SU-DHL-6 (cell line): ENCODE results near the gene PPIG.
"Not testable (repeated sequence)": the region's sequence is repeated elsewhere in the genome, so short reads cannot be mapped to it uniquely, and the experiment has no call there.

ENCODE experiments used
- H2AFZ ChIP-seq: fragments of 200-600 bp; sonication (generic); 2 replicates; pipeline ENCODE4 v1.6.1; 2014; ENCODE audit warnings: low read depth, mild to moderate bottlenecking, moderate library complexity, mixed read lengths, antibody characterized with exemption, low read length; ENCODE audit not compliant: severe bottlenecking
- H3F3A ChIP-seq: fragments of 200-600 bp; shearing (Covaris generic); 2 replicates; pipeline ENCODE4 v1.6.0; 2016; ENCODE audit warnings: antibody characterized with exemption, mild to moderate bottlenecking; ENCODE audit not compliant: insufficient read depth
- H3K27ac ChIP-seq: fragments of 200-600 bp; sonication (generic); 2 replicates; pipeline ENCODE4 v1.5.1; 2016; ENCODE audit warnings: low read depth, mild to moderate bottlenecking, low read length, moderate library complexity, mixed read lengths
- H3K27me3 ChIP-seq: fragments of 200-600 bp; sonication (generic), shearing (Covaris generic); 2 replicates; pipeline ENCODE4 v1.6.0; 2014; ENCODE audit warnings: mild to moderate bottlenecking, low read length
- H3K36me3 ChIP-seq: fragments of 200-600 bp; sonication (generic); 2 replicates; pipeline ENCODE4 v1.6.1; 2014; ENCODE audit warnings: mild to moderate bottlenecking, low read length, mixed read lengths
- H3K4me2 ChIP-seq: fragments of 300-600, 200-600 bp; shearing (Covaris generic), sonication (generic); 2 replicates; pipeline ENCODE4 v1.6.0; 2014; ENCODE audit warnings: low read length, low read depth, mild to moderate bottlenecking; ENCODE audit not compliant: poor library complexity, severe bottlenecking
- H3K4me3 ChIP-seq: fragments of 200-600 bp; sonication (generic); 2 replicates; pipeline ENCODE4 v1.5.1; 2014; ENCODE audit warnings: antibody characterized with exemption, low read length, mild to moderate bottlenecking, mixed read lengths; ENCODE audit not compliant: insufficient read depth, poor library complexity, severe bottlenecking
- H3K79me2 ChIP-seq: fragments of 200-600 bp; sonication (generic); 2 replicates; pipeline ENCODE4 v1.6.1; 2014; ENCODE audit warnings: mild to moderate bottlenecking, low read length, moderate library complexity; ENCODE audit not compliant: insufficient read depth
- H3K9ac ChIP-seq: fragments of 200-600 bp; sonication (generic); 2 replicates; pipeline ENCODE4 v1.7.0; 2014; ENCODE audit warnings: mild to moderate bottlenecking, low read length
- H3K9me2 ChIP-seq: fragments of 200-600 bp; sonication (generic); replicated peaks from 2 replicates; pipeline ENCODE4 v1.6.1; 2014; ENCODE audit warnings: low read length; ENCODE audit not compliant: insufficient read depth
- H3K9me3 ChIP-seq: fragments of 200-600 bp; sonication (generic); 2 replicates; pipeline ENCODE4 v1.6.1; 2014; ENCODE audit warnings: low read length, mixed read lengths; ENCODE audit not compliant: insufficient read depth
- H4K20me1 ChIP-seq: fragments of 200-600 bp; sonication (generic); 2 replicates; pipeline ENCODE4 v1.6.1; 2014; ENCODE audit warnings: low read depth, mild to moderate bottlenecking, antibody characterized with exemption, low read length, moderate library complexity, mixed read lengths
- CTCF ChIP-seq: fragments of 200-600 bp; sonication (generic); IDR thresholded peaks from one replicate; pipeline ENCODE4 v1.5.1; 2017; ENCODE audit warnings: antibody characterized with exemption, mild to moderate bottlenecking, low read length, moderate library complexity; ENCODE audit not compliant: insufficient read depth, poor library complexity, severe bottlenecking
- EZH2phosphoT487 ChIP-seq: fragments of 200-600 bp; sonication (generic), shearing (Covaris generic); conservative IDR thresholded peaks from 2 replicates; pipeline ENCODE4 v1.6.1; 2018; ENCODE audit warnings: mild to moderate bottlenecking, antibody characterized with exemption, low read length, moderate library complexity, mixed read lengths

PPIG gene

GRCh38 chr2:169565686-169566085 is 18.5 kb upstream of the PPIG start:
- Histone ChIP-seq H3K9me3 (no peaks in the 10 kb centered on the region), H3K27me3 (no peaks in the 10 kb centered on the region), H3K4me2 (no peak overlapping the region), H3K9me2 (no peaks in the 10 kb centered on the region), H3F3A (0 out of 2 replicates have a peak, but pooled peaks cover 10% of the 10 kb centered on the region), H4K20me1 (no peaks in the 10 kb centered on the region; the same call in 1 of the 2 replicates), H3K79me2 (peaks cover 15% of the 10 kb centered on the region), H3K27ac (no peak overlapping the region), H2AFZ (no peak overlapping the region), H3K9ac (no peak overlapping the region), H3K4me3 (no peak overlapping the region), H3K36me3 (peaks cover 9% of the 10 kb centered on the region)
- TF ChIP-seq CTCF (no peak), EZH2phosphoT487 (no peak)

GRCh38 chr2:169569948-169570347 is 14.2 kb upstream of the PPIG start:
- Histone ChIP-seq H3K27ac (no peak overlapping the region), H3K79me2 (peaks cover 41% of the 10 kb centered on the region), H4K20me1 (no peaks in the 10 kb centered on the region; the same call in 1 of the 2 replicates), H3K4me3 (no peak overlapping the region), H3K9ac (no peak overlapping the region), H3K9me3 (no peaks in the 10 kb centered on the region), H3F3A (0 out of 2 replicates have a peak, but pooled peaks cover 6% of the 10 kb centered on the region), H3K36me3 (peaks cover 6% of the 10 kb centered on the region), H2AFZ (no peak overlapping the region), H3K27me3 (no peaks in the 10 kb centered on the region), H3K4me2 (peak overlapping the region; percentile 29), H3K9me2 (no peaks in the 10 kb centered on the region)
- TF ChIP-seq CTCF (no peak), EZH2phosphoT487 (no peak)

GRCh38 chr2:169570752-169571151 is 13.4 kb upstream of the PPIG start:
- H3K27me3 ChIP-seq, H2AFZ ChIP-seq: not testable (repeated sequence)

GRCh38 chr2:169571571-169571970 is 12.6 kb upstream of the PPIG start:
- Histone ChIP-seq H3F3A (0 out of 2 replicates have a peak, but pooled peaks cover 6% of the 10 kb centered on the region), H3K9me2 (no peaks in the 10 kb centered on the region), H4K20me1 (no peaks in the 10 kb centered on the region; the same call in 1 of the 2 replicates), H3K27ac (no peak overlapping the region), H3K27me3 (no peaks in the 10 kb centered on the region), H3K4me2 (peak overlapping the region; percentile 94), H3K79me2 (peaks cover 41% of the 10 kb centered on the region), H3K9ac (no peak overlapping the region), H3K4me3 (no peak overlapping the region), H3K9me3 (no peaks in the 10 kb centered on the region), H3K36me3 (peaks cover 6% of the 10 kb centered on the region), H2AFZ (no peak overlapping the region)
- TF ChIP-seq EZH2phosphoT487, result no peak
- TF ChIP-seq CTCF, result no peak

More at GRCh38 chr2:169570752-169571151, 13.4 kb upstream of the PPIG start:
- H3K36me3 ChIP-seq, H4K20me1 ChIP-seq, H3K9me2 ChIP-seq, H3K27ac ChIP-seq, H3F3A ChIP-seq, H3K4me2 ChIP-seq, H3K4me3 ChIP-seq, H3K9ac ChIP-seq, H3K9me3 ChIP-seq: not testable (repeated sequence)
- peaks cover 41% of the 10 kb centered on the region for H3K79me2 ChIP-seq
